Measurements from ENCODE around the gene SKAP2.

DNA sequence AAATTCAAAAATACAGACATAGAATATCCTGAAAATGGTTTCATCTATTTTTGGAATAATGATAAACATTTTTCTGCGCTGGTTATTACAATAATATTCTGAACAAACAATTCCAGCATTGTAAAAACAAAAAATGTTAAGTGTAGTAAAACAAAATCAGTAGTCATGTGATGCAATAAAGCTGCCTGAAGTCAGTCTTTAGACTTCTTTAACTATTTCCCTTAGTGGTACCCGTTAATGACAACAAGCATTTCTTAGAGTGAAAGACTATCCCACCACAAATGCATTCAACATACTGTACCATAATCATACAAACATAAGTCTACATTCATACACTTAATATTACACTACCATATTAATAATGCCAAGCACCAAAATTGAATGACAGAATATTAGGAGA is 1.6 kb downstream of the SKAP2 start:
- TF ChIP-seq, protein P1, sequence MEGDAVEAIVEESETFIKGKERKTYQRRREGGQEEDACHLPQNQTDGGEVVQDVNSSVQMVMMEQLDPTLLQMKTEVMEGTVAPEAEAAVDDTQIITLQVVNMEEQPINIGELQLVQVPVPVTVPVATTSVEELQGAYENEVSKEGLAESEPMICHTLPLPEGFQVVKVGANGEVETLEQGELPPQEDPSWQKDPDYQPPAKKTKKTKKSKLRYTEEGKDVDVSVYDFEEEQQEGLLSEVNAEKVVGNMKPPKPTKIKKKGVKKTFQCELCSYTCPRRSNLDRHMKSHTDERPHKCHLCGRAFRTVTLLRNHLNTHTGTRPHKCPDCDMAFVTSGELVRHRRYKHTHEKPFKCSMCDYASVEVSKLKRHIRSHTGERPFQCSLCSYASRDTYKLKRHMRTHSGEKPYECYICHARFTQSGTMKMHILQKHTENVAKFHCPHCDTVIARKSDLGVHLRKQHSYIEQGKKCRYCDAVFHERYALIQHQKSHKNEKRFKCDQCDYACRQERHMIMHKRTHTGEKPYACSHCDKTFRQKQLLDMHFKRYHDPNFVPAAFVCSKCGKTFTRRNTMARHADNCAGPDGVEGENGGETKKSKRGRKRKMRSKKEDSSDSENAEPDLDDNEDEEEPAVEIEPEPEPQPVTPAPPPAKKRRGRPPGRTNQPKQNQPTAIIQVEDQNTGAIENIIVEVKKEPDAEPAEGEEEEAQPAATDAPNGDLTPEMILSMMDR (IDR thresholded peaks at IDR 0.05), result no peak
- no peak for TF ChIP-seq POLR2A (IDR thresholded peaks at IDR 0.05)
